SU-DHL-6 (cell line): ENCODE data around the gene MBP.

ENCODE experiments used
- H2AFZ ChIP-seq: fragments of 200-600 bp; sonication (generic); 2 replicates; pipeline ENCODE4 v1.6.1; 2014; ENCODE audit warnings: low read depth, mild to moderate bottlenecking, moderate library complexity, mixed read lengths, antibody characterized with exemption, low read length; ENCODE audit not compliant: severe bottlenecking
- H3F3A ChIP-seq: fragments of 200-600 bp; shearing (Covaris generic); 2 replicates; pipeline ENCODE4 v1.6.0; 2016; ENCODE audit warnings: antibody characterized with exemption, mild to moderate bottlenecking; ENCODE audit not compliant: insufficient read depth
- H3K27ac ChIP-seq: fragments of 200-600 bp; sonication (generic); 2 replicates; pipeline ENCODE4 v1.5.1; 2016; ENCODE audit warnings: low read depth, mild to moderate bottlenecking, low read length, moderate library complexity, mixed read lengths
- H3K27me3 ChIP-seq: fragments of 200-600 bp; sonication (generic), shearing (Covaris generic); 2 replicates; pipeline ENCODE4 v1.6.0; 2014; ENCODE audit warnings: mild to moderate bottlenecking, low read length
- H3K36me3 ChIP-seq: fragments of 200-600 bp; sonication (generic); 2 replicates; pipeline ENCODE4 v1.6.1; 2014; ENCODE audit warnings: mild to moderate bottlenecking, low read length, mixed read lengths
- H3K4me2 ChIP-seq: fragments of 300-600, 200-600 bp; shearing (Covaris generic), sonication (generic); 2 replicates; pipeline ENCODE4 v1.6.0; 2014; ENCODE audit warnings: low read length, low read depth, mild to moderate bottlenecking; ENCODE audit not compliant: poor library complexity, severe bottlenecking
- H3K4me3 ChIP-seq: fragments of 200-600 bp; sonication (generic); 2 replicates; pipeline ENCODE4 v1.5.1; 2014; ENCODE audit warnings: antibody characterized with exemption, low read length, mild to moderate bottlenecking, mixed read lengths; ENCODE audit not compliant: insufficient read depth, poor library complexity, severe bottlenecking
- H3K79me2 ChIP-seq: fragments of 200-600 bp; sonication (generic); 2 replicates; pipeline ENCODE4 v1.6.1; 2014; ENCODE audit warnings: mild to moderate bottlenecking, low read length, moderate library complexity; ENCODE audit not compliant: insufficient read depth
- H3K9ac ChIP-seq: fragments of 200-600 bp; sonication (generic); 2 replicates; pipeline ENCODE4 v1.7.0; 2014; ENCODE audit warnings: mild to moderate bottlenecking, low read length
- H3K9me2 ChIP-seq: fragments of 200-600 bp; sonication (generic); replicated peaks from 2 replicates; pipeline ENCODE4 v1.6.1; 2014; ENCODE audit warnings: low read length; ENCODE audit not compliant: insufficient read depth
- H3K9me3 ChIP-seq: fragments of 200-600 bp; sonication (generic); 2 replicates; pipeline ENCODE4 v1.6.1; 2014; ENCODE audit warnings: low read length, mixed read lengths; ENCODE audit not compliant: insufficient read depth
- H4K20me1 ChIP-seq: fragments of 200-600 bp; sonication (generic); 2 replicates; pipeline ENCODE4 v1.6.1; 2014; ENCODE audit warnings: low read depth, mild to moderate bottlenecking, antibody characterized with exemption, low read length, moderate library complexity, mixed read lengths
- EZH2phosphoT487 ChIP-seq: fragments of 200-600 bp; sonication (generic), shearing (Covaris generic); conservative IDR thresholded peaks from 2 replicates; pipeline ENCODE4 v1.6.1; 2018; ENCODE audit warnings: mild to moderate bottlenecking, antibody characterized with exemption, low read length, moderate library complexity, mixed read lengths
- TF ChIP-seq, protein P1 (sequence below): fragments of 200-600 bp; sonication (generic); IDR thresholded peaks from one replicate; pipeline ENCODE4 v1.5.1; 2017; ENCODE audit warnings: antibody characterized with exemption, mild to moderate bottlenecking, low read length, moderate library complexity; ENCODE audit not compliant: insufficient read depth, poor library complexity, severe bottlenecking

MBP gene

DNA sequence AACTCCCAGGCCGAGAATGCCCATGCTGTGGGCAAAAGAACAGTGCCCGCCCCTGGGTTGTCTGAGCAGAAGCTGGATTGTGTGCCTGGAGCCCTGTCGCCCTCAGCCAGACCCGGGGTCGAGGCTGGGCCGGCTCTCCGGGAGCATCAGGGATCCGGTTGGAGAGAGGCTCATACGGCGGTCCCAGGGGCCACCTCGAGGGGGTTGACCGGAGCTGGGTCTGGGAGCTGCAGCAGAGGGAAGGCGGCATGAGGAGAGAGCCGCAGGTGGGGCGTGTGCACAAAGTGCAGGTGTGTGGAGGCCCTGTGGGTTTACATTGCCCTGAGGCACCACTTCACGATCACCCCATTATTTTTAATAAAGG is 39.5 kb downstream of the MBP start:
- no peak for TF ChIP-seq EZH2phosphoT487
- TF ChIP-seq, protein P1, sequence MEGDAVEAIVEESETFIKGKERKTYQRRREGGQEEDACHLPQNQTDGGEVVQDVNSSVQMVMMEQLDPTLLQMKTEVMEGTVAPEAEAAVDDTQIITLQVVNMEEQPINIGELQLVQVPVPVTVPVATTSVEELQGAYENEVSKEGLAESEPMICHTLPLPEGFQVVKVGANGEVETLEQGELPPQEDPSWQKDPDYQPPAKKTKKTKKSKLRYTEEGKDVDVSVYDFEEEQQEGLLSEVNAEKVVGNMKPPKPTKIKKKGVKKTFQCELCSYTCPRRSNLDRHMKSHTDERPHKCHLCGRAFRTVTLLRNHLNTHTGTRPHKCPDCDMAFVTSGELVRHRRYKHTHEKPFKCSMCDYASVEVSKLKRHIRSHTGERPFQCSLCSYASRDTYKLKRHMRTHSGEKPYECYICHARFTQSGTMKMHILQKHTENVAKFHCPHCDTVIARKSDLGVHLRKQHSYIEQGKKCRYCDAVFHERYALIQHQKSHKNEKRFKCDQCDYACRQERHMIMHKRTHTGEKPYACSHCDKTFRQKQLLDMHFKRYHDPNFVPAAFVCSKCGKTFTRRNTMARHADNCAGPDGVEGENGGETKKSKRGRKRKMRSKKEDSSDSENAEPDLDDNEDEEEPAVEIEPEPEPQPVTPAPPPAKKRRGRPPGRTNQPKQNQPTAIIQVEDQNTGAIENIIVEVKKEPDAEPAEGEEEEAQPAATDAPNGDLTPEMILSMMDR: no peak
- no peaks in the 10 kb centered on the region for H3K9me3 ChIP-seq
- no peak overlapping the region for H3K27ac ChIP-seq
- no peaks in the 10 kb centered on the region for H3K9me2 ChIP-seq
- H3K79me2 ChIP-seq: peaks cover 82% of the 10 kb centered on the region
- 0 out of 2 replicates have a peak, but pooled peaks cover 3% of the 10 kb centered on the region for H3K36me3 ChIP-seq
- H3K27me3 ChIP-seq: no peaks in the 10 kb centered on the region
- no peaks in the 10 kb centered on the region for H4K20me1 ChIP-seq
- H3F3A ChIP-seq: peaks cover 11% of the 10 kb centered on the region; the same call in 1 of the 2 replicates
- no peak overlapping the region for H3K4me3 ChIP-seq
- H3K4me2 ChIP-seq: no peak overlapping the region
- H3K9ac ChIP-seq: no peak overlapping the region
- no peak overlapping the region for H2AFZ ChIP-seq

DNA sequence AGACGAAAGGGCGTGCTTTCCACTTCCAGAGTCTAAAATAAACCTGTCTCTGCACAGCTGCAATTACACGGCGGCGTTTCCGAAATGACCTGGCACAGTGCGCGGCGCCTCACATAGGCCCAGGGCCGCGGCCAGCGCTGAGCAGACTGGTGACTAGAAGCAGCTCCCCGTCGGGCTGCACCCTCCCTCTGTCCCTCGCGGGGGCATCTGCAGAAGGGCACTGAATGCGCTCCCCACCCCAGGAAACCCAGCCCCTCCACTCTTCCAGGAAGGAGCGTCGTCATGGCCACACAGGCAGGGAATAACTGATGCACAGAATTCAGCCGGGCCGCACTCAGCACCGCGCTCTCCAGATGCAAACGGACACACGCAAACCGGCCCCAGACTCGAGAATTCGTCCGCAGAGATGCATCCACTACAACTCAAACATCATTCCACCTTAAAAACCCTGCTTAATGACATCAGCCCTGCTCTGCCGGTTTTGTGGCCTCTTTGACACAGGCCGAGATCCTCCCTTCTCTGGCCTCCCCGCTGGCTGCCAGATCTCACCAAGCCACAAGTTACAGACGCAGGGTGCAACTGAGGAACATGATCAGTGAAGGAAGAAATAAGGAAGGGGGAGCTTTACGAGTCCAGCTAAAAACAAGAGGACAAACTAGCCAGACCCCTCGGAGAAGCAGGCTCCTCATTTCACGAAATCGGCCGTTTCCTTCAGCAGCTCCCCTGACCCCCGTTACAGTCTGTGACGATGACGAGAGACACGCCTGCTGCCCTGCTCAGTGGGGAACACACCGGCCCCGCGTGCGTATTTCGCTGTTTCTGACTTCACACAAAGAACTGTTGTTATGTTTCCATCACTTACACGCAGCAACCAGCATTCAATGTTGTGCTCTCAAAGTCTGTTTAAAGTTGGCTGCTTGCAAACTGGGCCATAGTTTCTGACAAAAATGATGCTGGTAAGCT is 40.2 kb downstream of the MBP start:
- TF ChIP-seq, protein P1: no peak
- H3K79me2 ChIP-seq: peaks cover 86% of the 10 kb centered on the region

DNA sequence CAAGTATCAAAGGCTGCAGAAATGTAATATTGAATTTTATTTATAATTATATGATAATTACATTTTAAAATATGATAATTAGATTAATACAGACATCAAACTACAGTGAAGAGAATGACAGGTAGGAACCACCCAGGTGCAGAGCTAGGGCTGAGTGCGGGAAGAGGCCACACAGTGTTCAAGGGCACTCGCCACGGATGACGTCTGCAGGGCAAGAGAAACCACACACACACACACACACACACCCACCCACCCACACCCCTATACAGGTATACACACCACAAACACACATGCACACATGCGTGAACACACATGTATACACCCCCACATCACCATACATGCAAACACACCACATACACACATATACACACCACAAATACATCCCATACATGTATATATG is 41.2 kb downstream of the MBP start:
- 0 out of 2 replicates have a peak, but pooled peaks cover 3% of the 10 kb centered on the region for H3K36me3 ChIP-seq
- no peak overlapping the region for H3K9ac ChIP-seq
- H3K9me3 ChIP-seq: no peaks in the 10 kb centered on the region
- H3F3A ChIP-seq: 0 out of 2 replicates have a peak, but pooled peaks cover 8% of the 10 kb centered on the region
- no peaks in the 10 kb centered on the region for H3K9me2 ChIP-seq
- TF ChIP-seq, protein P1: no peak
- no peak for TF ChIP-seq EZH2phosphoT487
- no peaks in the 10 kb centered on the region for H3K27me3 ChIP-seq
- H4K20me1 ChIP-seq: no peaks in the 10 kb centered on the region
- H2AFZ ChIP-seq: no peak overlapping the region
- no peak overlapping the region for H3K27ac ChIP-seq
- H3K4me2 ChIP-seq: no peak overlapping the region
- H3K4me3 ChIP-seq: no peak overlapping the region
- H3K79me2 ChIP-seq: peaks cover 86% of the 10 kb centered on the region

More for the DNA sequence above, 40.2 kb downstream of the MBP start:
- 0 out of 2 replicates have a peak, but pooled peaks cover 8% of the 10 kb centered on the region for H3F3A ChIP-seq
- H4K20me1 ChIP-seq: no peaks in the 10 kb centered on the region
- H3K4me3 ChIP-seq: no peak overlapping the region
- 0 out of 2 replicates have a peak, but pooled peaks cover 3% of the 10 kb centered on the region for H3K36me3 ChIP-seq
- no peaks in the 10 kb centered on the region for H3K9me3 ChIP-seq
- H3K9me2 ChIP-seq: no peaks in the 10 kb centered on the region
- no peak overlapping the region for H3K9ac ChIP-seq
- H2AFZ ChIP-seq: no peak overlapping the region
- no peak overlapping the region for H3K4me2 ChIP-seq
- no peaks in the 10 kb centered on the region for H3K27me3 ChIP-seq
- H3K27ac ChIP-seq: no peak overlapping the region
